Activated CD4-positive, CD25-positive, alpha-beta regulatory T cell treated with anti-CD3 and anti-CD28 coated beads, Interleukin-2, amount 50 U/mL, for 16 hours (primary cell): ENCODE results near the gene MIGA2.

Experiments used
- DNase-seq: peaks from one replicate; pipeline ENCODE4 v3.0.0-alpha.2; 2020; ENCODE audit warnings: low read depth, low spot score

The MIGA2 gene

GRCh38 chr9:129071526-129072126 is 35.2 kb downstream of the MIGA2 start:
- no peak for DNase-seq

GRCh38 chr9:129072171-129072570 is 35.7 kb downstream of the MIGA2 start:
- DNase-seq: no peak

- DNase-seq: no peak
These were observed 37.0 kb downstream of the MIGA2 start for GRCh38 chr9:129073404-129073803.

GRCh38 chr9:129074106-129074505 is 37.7 kb downstream of the MIGA2 start:
- DNase-seq: no peak

DNA sequence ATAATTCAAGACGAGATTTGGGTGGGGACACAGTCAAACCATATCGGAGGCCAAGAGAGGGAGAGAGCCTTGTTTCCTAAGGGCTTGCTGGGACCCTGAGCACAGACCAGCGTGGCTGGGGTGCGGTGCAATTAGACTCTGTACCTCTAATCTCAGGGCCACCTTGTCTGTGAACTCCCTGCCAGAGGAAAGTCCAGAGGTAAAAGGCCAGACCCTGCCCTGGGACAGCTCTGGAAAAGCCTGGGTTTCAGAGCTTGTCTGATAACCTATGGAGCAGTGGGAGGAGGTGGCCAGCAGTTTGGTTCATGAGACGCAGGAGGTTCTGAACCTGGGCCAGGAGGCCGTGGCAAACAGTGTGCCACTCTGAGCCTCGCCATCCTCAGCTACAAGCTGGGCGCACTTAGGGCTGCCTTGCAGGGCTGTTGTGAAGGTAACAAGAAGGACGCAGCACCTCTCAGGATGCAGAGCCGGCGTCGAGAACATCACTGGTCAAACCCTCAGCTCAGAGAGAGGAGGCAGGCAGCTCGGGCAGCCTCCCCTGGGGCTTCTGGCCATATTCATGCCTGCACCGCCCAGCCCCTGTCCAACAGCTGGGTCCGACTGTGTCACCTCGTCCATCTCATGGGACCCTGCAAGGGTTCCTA is 39.7 kb downstream of the MIGA2 start:
- no peak for DNase-seq

- no peak for DNase-seq
These were observed 40.2 kb downstream of the MIGA2 start for GRCh38 chr9:129076640-129077037.

- DNase-seq: no peak
These were observed 40.8 kb downstream of the MIGA2 start for GRCh38 chr9:129077236-129077635.

- DNase-seq: no peak
These were observed 42.5 kb downstream of the MIGA2 start for GRCh38 chr9:129078691-129079503.

GRCh38 chr9:129079829-129080228 is 43.4 kb downstream of the MIGA2 start:
- DNase-seq: no peak

DNA sequence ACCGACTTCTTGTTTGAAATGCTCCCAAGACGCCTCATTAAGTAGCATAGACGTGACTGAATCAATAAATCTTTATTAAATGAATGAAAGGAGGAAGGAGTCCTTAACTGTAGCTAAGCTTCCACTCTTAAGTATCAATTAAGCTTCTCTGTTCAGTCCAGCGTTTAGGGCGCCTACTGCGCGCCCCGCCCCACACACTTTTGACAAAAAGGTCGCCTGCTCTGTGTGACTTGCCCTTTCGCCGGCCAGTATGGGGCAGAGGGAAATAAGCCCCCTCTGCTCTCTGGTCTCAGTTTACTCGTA is 43.8 kb downstream of the MIGA2 start:
- no peak for DNase-seq

DNA sequence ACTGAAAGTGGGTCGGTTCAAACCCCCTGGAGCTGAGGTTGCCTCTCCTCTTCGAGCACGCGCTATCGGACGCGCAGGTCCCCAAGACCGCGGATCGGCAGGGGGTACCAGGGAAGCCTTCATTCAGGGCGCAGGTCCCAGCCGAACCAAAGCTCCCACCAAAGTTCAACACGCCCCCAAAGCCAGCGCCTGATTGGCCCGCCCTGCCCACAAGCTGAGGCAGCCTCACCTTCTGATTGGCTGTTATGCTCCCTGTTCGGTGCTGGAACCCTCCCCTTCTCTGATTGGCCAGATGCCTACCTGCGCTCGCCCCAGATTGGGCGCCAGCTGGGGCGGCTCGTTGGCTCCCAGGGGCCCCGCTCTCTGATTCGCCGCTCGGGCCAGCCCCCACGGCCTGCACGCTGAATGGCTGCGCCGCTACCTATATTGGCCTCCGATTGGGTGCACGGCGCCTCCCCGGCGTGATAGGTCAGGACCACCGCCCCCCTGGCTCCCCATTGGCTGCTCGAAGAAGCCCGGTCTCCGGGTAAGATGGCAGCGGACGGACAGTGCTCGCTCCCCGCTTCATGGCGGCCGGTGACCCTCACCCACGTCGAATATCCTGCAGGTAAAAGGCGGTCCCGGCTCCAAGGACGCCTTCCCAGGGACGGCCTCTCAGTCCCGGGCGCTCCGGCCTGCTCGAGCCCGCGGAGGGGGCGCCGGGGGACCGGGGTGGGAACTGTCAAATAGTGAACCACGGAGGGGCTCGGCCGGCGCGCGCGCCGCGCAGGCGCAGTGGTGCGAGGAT is 44.4 kb downstream of the MIGA2 start, which contains the start of gene DOLPP1:
Gene DOLPP1 (plus strand): TSS at position 511 of the 787 bp plus-strand sequence. CDS start 21 bp downstream, at position 532.
- peak; percentile 98 for DNase-seq

- no peak for DNase-seq
These were observed 45.0 kb downstream of the MIGA2 start for GRCh38 chr9:129081388-129081904.

DNA sequence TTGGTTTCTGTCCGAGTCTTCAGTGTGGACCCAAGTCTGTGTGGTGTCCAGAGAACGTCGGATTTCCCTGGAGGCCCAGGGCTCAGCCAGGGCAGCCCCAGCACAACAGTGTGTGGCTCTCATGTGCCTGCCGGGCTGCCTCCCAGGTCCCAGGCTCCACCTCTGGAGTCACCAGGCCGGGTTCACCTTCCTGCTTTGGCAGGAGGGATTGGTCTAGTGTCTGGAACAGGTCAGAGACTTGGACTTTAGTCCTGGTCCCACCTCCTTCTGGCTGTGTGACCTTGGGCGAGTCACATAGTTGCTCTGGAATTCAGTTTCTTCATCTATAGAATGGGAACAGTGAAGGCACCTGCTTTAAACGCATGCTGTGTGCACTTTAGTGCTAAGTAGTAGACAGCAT is 47.7 kb downstream of the MIGA2 start:
- DNase-seq: no peak

DNA sequence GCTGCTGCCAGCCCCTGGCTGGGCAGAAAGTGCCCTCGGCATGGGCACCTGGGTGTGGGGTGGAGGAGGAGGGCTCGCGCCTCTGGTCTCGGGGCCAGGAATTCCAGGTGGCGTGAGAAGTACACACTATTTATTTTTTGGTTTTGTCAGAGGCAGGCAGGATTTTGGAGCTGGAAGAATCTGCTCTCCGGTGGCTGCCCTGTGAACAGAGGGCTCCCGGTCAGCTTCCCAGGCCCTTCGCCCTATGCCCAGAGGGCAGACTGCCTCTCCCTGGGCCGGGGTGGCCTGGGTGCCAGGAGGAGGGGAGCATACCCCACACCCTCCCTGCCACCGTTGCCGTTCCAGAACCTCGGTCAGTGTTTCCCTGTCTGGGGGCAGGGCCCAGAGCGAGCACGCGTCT is 52.8 kb downstream of the MIGA2 start:
- no peak for DNase-seq

- DNase-seq: no peak
These were observed 57.4 kb downstream of the MIGA2 start for GRCh38 chr9:129093602-129094386.

GRCh38 chr9:129094387-129095169 is 58.2 kb downstream of the MIGA2 start:
- no peak for DNase-seq

- no peak for DNase-seq
These were observed 58.8 kb downstream of the MIGA2 start for GRCh38 chr9:129095170-129095667.

DNA sequence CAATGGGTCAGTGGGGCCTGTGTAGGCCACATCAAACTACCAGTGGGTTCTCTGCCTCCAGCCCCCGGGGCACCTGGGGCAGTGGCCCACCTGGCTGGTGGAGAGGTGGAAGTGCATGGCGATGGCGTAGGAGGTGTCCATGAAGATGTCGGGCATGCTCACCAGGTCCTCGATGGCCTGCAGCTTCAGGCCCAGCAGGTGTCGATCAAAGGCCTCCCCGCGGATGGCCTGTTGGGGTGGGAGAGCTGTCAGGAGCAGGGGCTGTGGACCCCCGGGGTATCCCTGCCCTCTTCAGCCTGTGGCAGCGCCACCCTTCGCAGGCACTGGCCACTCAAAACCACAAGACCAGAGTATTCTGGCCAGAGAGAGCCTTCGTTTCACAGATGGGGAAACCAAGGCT is 59.5 kb downstream of the MIGA2 start:
- DNase-seq: no peak

DNA sequence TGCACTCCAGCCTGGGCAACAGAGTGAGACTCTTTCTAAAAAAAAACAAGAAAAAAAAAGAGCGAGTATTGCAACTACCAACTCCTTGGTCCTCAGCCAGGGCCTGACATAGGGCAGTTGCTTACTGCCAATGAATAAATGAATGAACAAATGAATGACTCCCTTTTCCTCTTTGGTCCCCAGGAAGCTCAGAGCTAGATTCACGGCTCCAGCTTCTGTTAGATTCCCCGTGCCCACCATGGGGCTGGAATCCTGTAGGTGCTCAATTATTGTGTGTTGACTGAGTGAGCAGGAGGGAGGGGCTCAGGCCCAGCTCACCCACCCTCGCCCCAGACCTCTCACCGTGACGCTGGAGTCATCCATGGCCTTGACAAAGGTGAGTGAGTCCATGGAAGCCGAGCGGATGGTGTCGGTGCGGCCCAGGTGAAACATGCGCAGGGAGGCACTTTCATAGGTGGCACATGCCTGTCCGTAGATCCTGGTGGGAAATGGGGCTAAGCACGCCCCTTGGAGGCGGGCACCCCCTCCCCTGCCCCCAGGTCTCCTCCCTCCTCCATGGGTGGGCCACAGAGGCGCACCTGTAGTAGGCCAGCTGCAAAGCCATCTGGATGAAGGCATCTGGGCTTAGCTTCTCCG is 61.4 kb downstream of the MIGA2 start:
- DNase-seq: no peak

- no peak for DNase-seq
These were observed 61.9 kb downstream of the MIGA2 start for GRCh38 chr9:129098328-129098727.
